Spleen (tissue), 11 donors: ENCODE data around the gene NRXN2. TPM values are rescaled to one million over a fixed set of nuclear protein-coding genes. Genes with fewer than 3 reads are reported as not detected.

Experiments used
- DNase-seq: peaks from one replicate; pipeline ENCODE4 v3.0.0-alpha.2; 2020
- H3K27ac ChIP-seq, 8 donors: fragments of 200-600 bp; sonication (generic) in 7 of 8; 1 replicate in 4 of 8; 2 replicates in 4 of 8; pipeline versions ENCODE4 v1.5.0 to v1.8.0; 2016 to 2021; ENCODE audit warnings: inconsistent platforms in 4 of 8, mild to moderate bottlenecking in 4 of 8, moderate library complexity in 1 of 8
- H3K27me3 ChIP-seq, 7 donors: fragments of 200-600 bp; sonication (generic) in 6 of 7; replicated peaks in 1 of 7; 1 replicate in 4 of 7; 2 replicates in 3 of 7; pipeline versions ENCODE4 v1.5.0 to v1.8.0; 2016 to 2021; ENCODE audit warnings: inconsistent platforms in 3 of 7, mild to moderate bottlenecking in 1 of 7
- H3K36me3 ChIP-seq, 6 donors: fragments of 200-600 bp; sonication (generic) in 5 of 6; 1 replicate in 4 of 6; 2 replicates in 2 of 6; pipeline versions ENCODE4 v1.5.0 to v1.8.0; 2016 to 2021; ENCODE audit warnings: inconsistent platforms in 2 of 6
- H3K4me1 ChIP-seq, 6 donors: fragments of 200-600 bp; sonication (generic) in 5 of 6; 1 replicate in 3 of 6; 2 replicates in 3 of 6; pipeline versions ENCODE4 v1.5.0 to v1.8.0; 2016 to 2021; ENCODE audit warnings: inconsistent platforms in 3 of 6
- H3K4me3 ChIP-seq, 8 donors: fragments of 200-600 bp; sonication (generic) in 7 of 8; 1 replicate in 4 of 8; 2 replicates in 4 of 8; pipeline versions ENCODE4 v1.5.0 to v1.8.0; 2016 to 2021; ENCODE audit warnings: inconsistent platforms in 4 of 8, mild to moderate bottlenecking in 4 of 8, moderate library complexity in 2 of 8
- H3K9me3 ChIP-seq, 8 donors: fragments of 200-600 bp; sonication (generic) in 7 of 8; 1 replicate in 4 of 8; 2 replicates in 4 of 8; pipeline versions ENCODE4 v1.5.0 to v1.8.0; 2016 to 2021; ENCODE audit warnings: inconsistent platforms in 4 of 8
- POLR2A ChIP-seq, 3 donors: fragments of 450-650 bp; IDR thresholded peaks; one replicate each; pipeline ENCODE4 v1.5.1; 2017; ENCODE audit warnings: antibody characterized with exemption in 3 of 3, mild to moderate bottlenecking in 1 of 3
- POLR2AphosphoS5 ChIP-seq, 3 donors: sonication (generic); formaldehyde crosslinking; IDR thresholded peaks; one replicate each; pipeline ENCODE4 v1.5.1; 2017; ENCODE audit warnings: antibody characterized with exemption in 3 of 3
- WGBS, 5 donors: extraction: QIAGEN DNeasy Blood & Tissue Kit in 3 of 5; methylation state at CpG; one replicate each; pipeline versions ENCODE4 v1.1.5 to v1.1.7; 2013 to 2018; 5-methylcytosine and 5-hydroxymethylcytosine counted together
- intact Hi-C: fragments of 100-400 bp; cut with DNase I; formaldehyde crosslinking; loops from one replicate; pipeline ENCODE4 v1.15.0; 2023; ENCODE audit warnings: low total_unique reads
- polyA plus RNA-seq, 3 donors: library from polyadenylated mRNA; stranded (reverse); fragments of 200-250 nt; gene quantifications; one replicate each; pipeline ENCODE4 v1.2.1, GENCODE V29; 2013
- total RNA-seq, 7 donors: library from RNA; depleted of rRNA in 3 of 7; stranded (reverse); fragments of >200 nt in 3 of 7; fragmentation: NEBNext Ultra II Directional in 4 of 7; extraction: Animal tissue kit (Norgen Biotek cat#: 25700) in 4 of 7; gene quantifications; one replicate each; pipeline versions ENCODE4 v1.1.0 to v1.2.1, GENCODE V29; 2016 to 2021
- TF ChIP-seq, protein P1 (sequence below), 11 experiments: fragments of 200-600 bp in 7 of 11; fragments of 450-650 bp in 4 of 11; sonication (generic) in 4 of 11; IDR thresholded peaks in 8 of 11; conservative IDR thresholded peaks in 3 of 11; 1 replicate in 7 of 11; 2 replicates in 4 of 11; pipeline versions ENCODE4 v1.4.0 to v1.8.0; 2016 to 2021; ENCODE audit warnings: antibody characterized with exemption in 11 of 11, inconsistent platforms in 4 of 11, mild to moderate bottlenecking in 1 of 11
- donor health status: healthy with polysubstance abuse.
- donor health status: DM: no; HTN: no; CAD: no; lungs with moderate emphysema.
- donor health status: DM: no; HTN: no; CAD: no.
- donor health status: Bipolar disorder and iron deficiency.
- donor health status: healthy.
- donor health status: DM: no; HTN: no; CAD: no.
- donor health status: DM: yes; HTN: yes; CAD: no.

The NRXN2 gene
- total and polyA plus RNA-seq, 10 donors, result 0.59 to 12.9 (median 3.0) TPM

DNA sequence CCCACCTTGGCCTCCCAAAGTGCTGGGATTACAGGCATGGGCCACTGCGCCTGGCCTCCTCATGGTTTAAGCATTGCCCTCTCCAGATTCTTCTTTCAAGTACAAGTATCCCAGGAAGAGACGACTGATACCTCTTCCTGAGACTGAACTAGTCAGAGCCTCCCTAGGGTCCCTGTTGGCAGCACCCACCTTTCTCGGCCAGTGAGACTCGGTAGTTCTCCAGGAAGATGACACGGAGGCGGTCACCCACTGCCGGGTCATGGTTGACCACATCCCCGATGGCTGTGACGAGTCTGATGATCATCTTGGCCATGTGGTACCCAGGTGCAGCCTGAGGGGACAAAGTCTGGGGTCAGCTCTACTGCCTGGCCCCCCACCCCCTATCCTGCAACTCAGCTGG is 28.1 kb upstream of the NRXN2 start:
- peak; percentile 63 for DNase-seq
- no peaks in the 10 kb centered on the region for H3K9me3 ChIP-seq
- intact Hi-C loops, result no loop called here
- TF ChIP-seq POLR2A (IDR thresholded peaks at IDR 0.05), result no peak
- TF ChIP-seq, protein P1, sequence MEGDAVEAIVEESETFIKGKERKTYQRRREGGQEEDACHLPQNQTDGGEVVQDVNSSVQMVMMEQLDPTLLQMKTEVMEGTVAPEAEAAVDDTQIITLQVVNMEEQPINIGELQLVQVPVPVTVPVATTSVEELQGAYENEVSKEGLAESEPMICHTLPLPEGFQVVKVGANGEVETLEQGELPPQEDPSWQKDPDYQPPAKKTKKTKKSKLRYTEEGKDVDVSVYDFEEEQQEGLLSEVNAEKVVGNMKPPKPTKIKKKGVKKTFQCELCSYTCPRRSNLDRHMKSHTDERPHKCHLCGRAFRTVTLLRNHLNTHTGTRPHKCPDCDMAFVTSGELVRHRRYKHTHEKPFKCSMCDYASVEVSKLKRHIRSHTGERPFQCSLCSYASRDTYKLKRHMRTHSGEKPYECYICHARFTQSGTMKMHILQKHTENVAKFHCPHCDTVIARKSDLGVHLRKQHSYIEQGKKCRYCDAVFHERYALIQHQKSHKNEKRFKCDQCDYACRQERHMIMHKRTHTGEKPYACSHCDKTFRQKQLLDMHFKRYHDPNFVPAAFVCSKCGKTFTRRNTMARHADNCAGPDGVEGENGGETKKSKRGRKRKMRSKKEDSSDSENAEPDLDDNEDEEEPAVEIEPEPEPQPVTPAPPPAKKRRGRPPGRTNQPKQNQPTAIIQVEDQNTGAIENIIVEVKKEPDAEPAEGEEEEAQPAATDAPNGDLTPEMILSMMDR (IDR thresholded peaks at IDR 0.05 in 8 of 11, conservative IDR thresholded peaks at IDR 0.05 in 3 of 11), result no peak
- H3K27ac ChIP-seq, result peak overlapping the region in 1 of 8 donors; percentile 18
- peaks cover 0 to 47% (median 0%) of the 10 kb centered on the region in 6 donors for H3K36me3 ChIP-seq
- 89 to 98% (median 93%) methylated on average over 5 to 9 of the region's 9 CpGs for WGBS, 5 donors
- no peaks in the 10 kb centered on the region for H3K27me3 ChIP-seq
- H3K4me1 ChIP-seq, result peaks cover 2 to 66% (median 13%) of the 10 kb centered on the region in 6 donors
- H3K4me3 ChIP-seq, result no peak overlapping the region

DNA sequence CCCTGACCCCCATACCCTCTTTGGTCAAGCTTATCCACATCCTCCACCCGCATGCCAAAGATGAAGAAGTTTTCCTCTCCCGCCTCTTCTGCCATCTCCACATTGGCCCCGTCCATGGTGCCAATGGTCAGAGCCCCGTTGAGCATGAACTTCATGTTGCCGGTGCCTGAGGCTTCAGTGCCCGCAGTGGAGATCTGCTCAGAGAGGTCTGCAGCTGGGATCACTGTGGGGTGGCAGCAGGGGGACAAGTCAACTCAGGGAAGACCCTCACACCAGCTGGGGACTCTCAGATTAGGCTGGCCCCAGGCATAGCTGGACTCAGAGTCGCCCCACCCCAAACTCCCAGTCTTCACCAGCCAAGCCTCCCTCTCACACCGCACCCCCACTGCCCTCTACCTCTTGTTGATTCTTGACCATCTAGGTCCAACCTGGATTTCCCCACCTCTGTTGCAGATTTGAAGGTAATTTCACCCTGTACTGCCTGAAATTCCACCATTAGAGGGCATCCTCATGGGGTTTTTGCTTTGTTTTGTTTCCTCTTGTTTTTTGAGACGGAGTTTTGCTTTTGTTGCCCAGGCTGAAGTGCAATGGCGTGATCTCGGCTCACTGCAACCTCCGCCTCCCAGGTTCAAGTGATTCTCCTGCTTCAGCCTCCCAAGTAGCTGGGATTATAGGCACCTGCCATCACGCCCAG is 27.5 kb upstream of the NRXN2 start:
- Histone ChIP-seq H3K27me3 (no peaks in the 10 kb centered on the region), H3K4me1 (peaks cover 6 to 72% (median 20%) of the 10 kb centered on the region in 6 donors), H3K27ac (peak overlapping the region in 1 of 8 donors; percentile 18), H3K36me3 (peaks cover 0 to 47% (median 0%) of the 10 kb centered on the region in 6 donors), H3K9me3 (no peaks in the 10 kb centered on the region), H3K4me3 (no peak overlapping the region)
- peak; percentile 73 for DNase-seq
- WGBS, 5 donors, result 89 to 92% (median 91%) methylated on average over 13 of the region's 13 CpGs
- TF ChIP-seq POLR2AphosphoS5 (IDR thresholded peaks at IDR 0.05), result no peak
- TF ChIP-seq, protein P1 (IDR thresholded peaks at IDR 0.05 in 8 of 11, conservative IDR thresholded peaks at IDR 0.05 in 3 of 11), result peak in 1 of 11 experiments; percentile 12
- TF ChIP-seq POLR2A (IDR thresholded peaks at IDR 0.05), result no peak
- intact Hi-C loops, result no loop called here

DNA sequence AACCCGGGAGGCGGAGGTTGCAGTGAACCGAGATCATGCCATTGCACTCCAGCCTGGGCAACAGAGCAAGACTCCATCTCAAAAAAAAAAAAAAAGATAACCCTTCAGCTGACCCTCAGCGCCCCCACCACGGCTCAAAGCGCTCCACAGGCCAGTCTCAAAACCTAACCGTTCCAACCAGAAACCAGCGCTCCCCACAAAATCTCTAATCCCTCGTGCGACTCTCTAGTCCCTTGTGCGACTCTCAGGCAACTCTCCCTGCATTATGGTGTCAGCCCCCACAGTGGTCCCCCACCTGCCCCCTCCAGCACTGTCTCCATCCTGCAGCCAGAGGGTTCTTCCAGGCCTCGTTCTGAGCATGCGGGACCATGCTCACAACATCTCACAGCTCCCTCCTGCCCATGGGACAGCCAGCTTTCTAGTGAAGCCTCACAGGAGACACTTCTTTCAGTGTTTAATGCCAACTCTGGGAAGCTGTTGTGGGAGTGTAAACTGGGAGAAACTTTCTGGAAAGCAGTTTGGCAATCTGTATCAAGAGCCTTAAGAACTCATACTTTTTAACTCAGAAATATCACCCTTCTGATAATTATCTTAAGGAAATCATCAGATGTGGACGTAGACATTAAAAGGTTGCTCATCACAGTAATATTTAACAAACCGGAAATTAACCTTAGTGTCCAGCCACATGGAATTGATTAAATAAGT is 25.1 kb upstream of the NRXN2 start:
- Histone ChIP-seq H3K4me1 (peaks cover 15 to 91% (median 39%) of the 10 kb centered on the region in 6 donors), H3K9me3 (no peaks in the 10 kb centered on the region), H3K4me3 (no peak overlapping the region), H3K27me3 (peaks cover 0 to 5% (median 0%) of the 10 kb centered on the region in 7 donors), H3K36me3 (peaks cover 0 to 32% (median 0%) of the 10 kb centered on the region in 6 donors), H3K27ac (peak overlapping the region in 7 of 8 donors; percentile 38 to 100 (median 97))
- intact Hi-C loops, result no loop called here
- WGBS, 5 donors, result 84 to 89% (median 87%) methylated on average over 15 of the region's 15 CpGs
- TF ChIP-seq, protein P1 (IDR thresholded peaks at IDR 0.05 in 8 of 11, conservative IDR thresholded peaks at IDR 0.05 in 3 of 11), result no peak
- TF ChIP-seq POLR2A (IDR thresholded peaks at IDR 0.05) (no peak), POLR2AphosphoS5 (IDR thresholded peaks at IDR 0.05) (no peak)
- peak; percentile 69 for DNase-seq

DNA sequence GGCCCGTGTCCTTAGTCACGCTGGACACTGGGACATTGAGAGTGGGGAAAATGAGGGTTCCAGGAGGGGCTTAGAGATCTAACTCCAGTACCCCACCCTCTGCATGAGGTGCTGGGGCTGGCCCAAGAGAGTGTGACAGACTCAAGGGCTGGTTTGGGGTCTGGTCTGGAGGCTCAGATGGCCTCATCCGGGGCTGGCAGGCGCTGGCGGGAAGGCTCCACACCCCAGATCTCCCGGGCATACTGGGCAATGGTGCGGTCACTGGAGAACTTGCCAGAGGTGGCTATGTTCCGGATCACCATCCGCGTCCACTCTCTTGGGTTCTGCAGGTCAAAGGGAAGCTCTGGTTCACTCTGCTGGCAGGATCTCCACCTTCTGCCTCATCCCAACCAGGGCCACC is 23.5 kb upstream of the NRXN2 start:
- 58 to 78% (median 69%) methylated on average over 5 to 10 of the region's 10 CpGs for WGBS, 5 donors
- H3K27ac ChIP-seq, result peak overlapping the region; percentile 87 to 100 (median 96)
- peak overlapping the region in 4 of 8 donors; percentile 57 to 96 (median 78) for H3K4me3 ChIP-seq
- TF ChIP-seq POLR2A (IDR thresholded peaks at IDR 0.05), result no peak
- TF ChIP-seq POLR2AphosphoS5 (IDR thresholded peaks at IDR 0.05), result no peak
- TF ChIP-seq, protein P1 (IDR thresholded peaks at IDR 0.05 in 8 of 11, conservative IDR thresholded peaks at IDR 0.05 in 3 of 11), result no peak
- peaks cover 27 to 94% (median 51%) of the 10 kb centered on the region in 6 donors for H3K4me1 ChIP-seq
- peaks cover 0 to 19% (median 0%) of the 10 kb centered on the region in 6 donors for H3K36me3 ChIP-seq
- H3K9me3 ChIP-seq, result no peaks in the 10 kb centered on the region
- peak; percentile 84 for DNase-seq
- intact Hi-C loops, result no loop called here
- peaks cover 0 to 7% (median 0%) of the 10 kb centered on the region in 7 donors for H3K27me3 ChIP-seq
